CD4-positive, alpha-beta memory T cell (primary cell): ENCODE measurements around the gene ACTR1B. TPM values are rescaled to one million over a fixed set of nuclear protein-coding genes. Genes with fewer than 3 reads are reported as not detected.
"Not testable (repeated sequence)": the region's sequence is repeated elsewhere in the genome, so short reads cannot be mapped to it uniquely, and the experiment has no call there.

ENCODE experiments used
- CTCF ChIA-PET: fragments of 350-600 bp; sonication (Branson Sonifier 250); formaldehyde crosslinking; loops from one replicate; lab custom pipeline; 2021; ENCODE audit warnings: inconsistent platforms; ENCODE audit not compliant: partially characterized antibody; lab: Charles Lee
- POLR2A ChIA-PET: fragments of 350-600 bp; sonication (Branson Sonifier 250); formaldehyde crosslinking; loops from one replicate; lab custom pipeline; 2021; ENCODE audit not compliant: partially characterized antibody; lab: Charles Lee
- DNase-seq, 5 donors: peaks; one replicate each; pipeline versions ENCODE4 v3.0.0 to v3.0.0-alpha.2; 2020 to 2022; ENCODE audit warnings: mixed read lengths in 1 of 5
- H3K27ac ChIP-seq: one replicate; pipeline ENCODE4 v1.7.0; 2013; ENCODE audit warnings: low read depth, low read length
- H3K27me3 ChIP-seq: 2 replicates; pipeline ENCODE4 v1.7.0; 2013; ENCODE audit warnings: mild to moderate bottlenecking, low read length, moderate library complexity; ENCODE audit not compliant: insufficient read depth
- H3K36me3 ChIP-seq: 2 replicates; pipeline ENCODE4 v1.7.0; 2013; ENCODE audit warnings: mild to moderate bottlenecking, low read length, moderate library complexity; ENCODE audit not compliant: insufficient read depth
- H3K4me1 ChIP-seq: 2 replicates; pipeline ENCODE4 v1.7.0; 2013; ENCODE audit warnings: mild to moderate bottlenecking, low read length, moderate library complexity; ENCODE audit not compliant: insufficient read depth
- H3K4me3 ChIP-seq, 2 donors: one replicate each; pipeline ENCODE4 v1.7.0; 2013; ENCODE audit warnings: low read length in 2 of 2, mild to moderate bottlenecking in 1 of 2
- H3K9me3 ChIP-seq, 2 donors: one replicate each; pipeline ENCODE4 v1.7.0; 2013; ENCODE audit warnings: low read length in 2 of 2, control low read depth in 1 of 2; ENCODE audit not compliant: control insufficient read depth in 1 of 2
- H3K27ac Mint-ChIP-seq, 7 donors: one replicate each; pipeline ENCODE4 v1.8.0; 2020 to 2021; ENCODE audit warnings: mixed read lengths in 7 of 7, mild to moderate bottlenecking in 6 of 7, inconsistent platforms in 3 of 7, moderate library complexity in 3 of 7
- H3K27me3 Mint-ChIP-seq, 2 donors: one replicate each; pipeline ENCODE4 v1.8.0; 2020 to 2021; ENCODE audit warnings: mixed read lengths in 2 of 2
- H3K36me3 Mint-ChIP-seq, 2 donors: one replicate each; pipeline ENCODE4 v1.8.0; 2020 to 2021; ENCODE audit warnings: mixed read lengths in 2 of 2, inconsistent platforms in 1 of 2, mild to moderate bottlenecking in 1 of 2
- H3K4me1 Mint-ChIP-seq, 4 donors: one replicate each; pipeline ENCODE4 v1.8.0; 2020 to 2021; ENCODE audit warnings: mixed read lengths in 4 of 4, mild to moderate bottlenecking in 1 of 4
- H3K4me3 Mint-ChIP-seq, 8 donors: one replicate each; pipeline ENCODE4 v1.8.0; 2020 to 2021; ENCODE audit warnings: mixed read lengths in 8 of 8, mild to moderate bottlenecking in 7 of 8, moderate library complexity in 6 of 8, inconsistent platforms in 3 of 8
- H3K9me3 Mint-ChIP-seq, 8 donors: one replicate each; pipeline ENCODE4 v1.8.0; 2020 to 2021; ENCODE audit warnings: mixed read lengths in 8 of 8, mild to moderate bottlenecking in 5 of 8, inconsistent platforms in 3 of 8, moderate library complexity in 1 of 8
- intact Hi-C: fragments of 100-400 bp; cut with micrococcal nuclease; formaldehyde crosslinking; loops from one replicate; pipeline ENCODE4 v1.15.1; 2023
- polyA plus RNA-seq, 2 donors: library from polyadenylated mRNA; unstranded; fragments of 300-500 nt; fragmentation: Illumina TruSeq; gene quantifications; one replicate each; pipeline ENCODE4 v1.2.3, GENCODE V29; 2021
- total RNA-seq, 2 experiments: library from RNA; stranded (reverse); gene quantifications; one replicate each; pipeline ENCODE4 v1.2.3, GENCODE V29; 2021

Gene ACTR1B
- total RNA-seq, result 10 to 100 TPM; 96.1 to 97.6 TPM
- 10 to 100 TPM; 12.0 to 15.5 TPM for polyA plus RNA-seq

- H3K4me3 ChIP-seq, result peak within 1 kb of the TSS; percentile 52 to 99
- no peaks in the 10 kb centered on the region for H3K9me3 Mint-ChIP-seq
- peaks cover 15 to 41% (median 23%) of the 10 kb centered on the region in 4 donors for H3K4me1 Mint-ChIP-seq
These were observed at the start of gene ACTR1B for GRCh38 chr2:97663962-97664635. ACTR1B (minus strand) TSS chr2:97664044; CDS start chr2:97663890, 154 bp downstream.

GRCh38 chr2:97712693-97713295 lies 49.0 kb upstream of the ACTR1B start:
- H3K27me3 Mint-ChIP-seq, result no peaks in the 10 kb centered on the region
- no peaks in the 10 kb centered on the region for H3K9me3 ChIP-seq
- DNase-seq, result peak in 2 of 5 donors; percentile 28 to 84
- H3K36me3 ChIP-seq, result peaks cover 5% of the 10 kb centered on the region
- peak overlapping the region; percentile 93 to 98 (median 96) for H3K4me3 Mint-ChIP-seq
- H3K27ac ChIP-seq, result peak overlapping the region; percentile 91
- H3K4me1 ChIP-seq, result peaks cover 77% of the 10 kb centered on the region
- no peaks in the 10 kb centered on the region for H3K27me3 ChIP-seq
- intact Hi-C loops, result loop anchor here (5.0 to 10.0 kb wide), 2 partner anchors 50 to 282 kb away; partner anchors contain the start of genes ACTR1B and TMEM131
- peaks cover 50 to 80% (median 63%) of the 10 kb centered on the region in 4 donors for H3K4me1 Mint-ChIP-seq
- H3K36me3 Mint-ChIP-seq, result peaks cover 33 to 38% of the 10 kb centered on the region in 2 donors
- H3K4me3 ChIP-seq, result peak overlapping the region; percentile 90 to 94
- no peaks in the 10 kb centered on the region for H3K9me3 Mint-ChIP-seq
- H3K27ac Mint-ChIP-seq, result peak overlapping the region; percentile 95 to 100 (median 99)
- ChIA-PET POLR2A (interaction anchor here (0.6 to 12.8 kb wide), 13 partner anchors 8 to 951 kb away, joined by 3 to 284 read pairs (median 6); partner anchors contain the start of genes ACTR1B, ANKRD36B and COX5B), CTCF (interaction anchor here (1.2 to 11.3 kb wide), 12 partner anchors 10 to 122 kb away, joined by 4 to 198 read pairs (median 8); partner anchors contain the start of genes ACTR1B and COX5B)

More at GRCh38 chr2:97663962-97664635, at the start of gene ACTR1B:
- Histone ChIP-seq H3K27ac (peak within 1 kb of the TSS; percentile 92), H3K4me1 (peaks cover 36% of the 10 kb centered on the region), H3K36me3 (peaks cover 24% of the 10 kb centered on the region), H3K27me3 (no peaks in the 10 kb centered on the region), H3K9me3 (no peaks in the 10 kb centered on the region)
- intact Hi-C loops, result loop anchor here (1.0 to 5.0 kb wide), 6 partner anchors 18 to 1673 kb away; partner anchors contain the start of genes COX5B, EIF5B, TMEM131 and TXNDC9
- peaks cover 0 to 23% of the 10 kb centered on the region in 2 donors for H3K36me3 Mint-ChIP-seq
- peak; percentile 97 to 99 (median 98) for DNase-seq
- peak within 1 kb of the TSS; percentile 98 to 100 (median 99) for H3K27ac Mint-ChIP-seq
- ChIA-PET POLR2A (interaction anchor here (1.0 to 7.9 kb wide), 8 partner anchors 15 to 1491 kb away, joined by 3 to 323 read pairs (median 14); partner anchors contain the start of genes ANKRD36B, COX5B, LIPT1 and TSGA10), CTCF (interaction anchor here (0.8 to 3.8 kb wide), 9 partner anchors 9 to 73 kb away, joined by 3 to 59 read pairs (median 9); partner anchors contain the start of genes COX5B and ZAP70)
- H3K4me3 Mint-ChIP-seq, result peak within 1 kb of the TSS; percentile 92 to 97 (median 96)
- H3K27me3 Mint-ChIP-seq, result no peaks in the 10 kb centered on the region

- not testable (repeated sequence) for H3K4me3 ChIP-seq, H3K36me3 ChIP-seq, DNase-seq, H3K27me3 Mint-ChIP-seq, H3K9me3 Mint-ChIP-seq, H3K27me3 ChIP-seq, H3K9me3 ChIP-seq
- H3K4me3 Mint-ChIP-seq, result peak overlapping the region; percentile 49 to 98 (median 96)
- POLR2A ChIA-PET, result interaction anchor here (0.6 to 12.8 kb wide), 8 partner anchors 10 to 662 kb away, joined by 3 to 284 read pairs (median 22); partner anchors contain the start of genes ACTR1B and ANKRD36B
- CTCF ChIA-PET, result interaction anchor here (0.9 to 11.3 kb wide), 10 partner anchors 11 to 121 kb away, joined by 4 to 198 read pairs (median 18); partner anchors contain the start of gene COX5B
- H3K4me1 Mint-ChIP-seq, result peaks cover 44 to 74% (median 58%) of the 10 kb centered on the region in 4 donors
- H3K27ac Mint-ChIP-seq, result peak overlapping the region; percentile 20 to 100 (median 99)
- H3K36me3 Mint-ChIP-seq, result peaks cover 33% of the 10 kb centered on the region in 2 donors
- peak overlapping the region; percentile 91 for H3K27ac ChIP-seq
- peaks cover 71% of the 10 kb centered on the region for H3K4me1 ChIP-seq
- intact Hi-C loops, result loop anchor here (5.0 to 10.0 kb wide), 2 partner anchors 50 to 283 kb away; partner anchors contain the start of genes ACTR1B and TMEM131
These were observed 48.3 kb upstream of the ACTR1B start for GRCh38 chr2:97712175-97712574.

- Histone ChIP-seq H3K27me3 (no peaks in the 10 kb centered on the region), H3K36me3 (no peaks in the 10 kb centered on the region), H3K4me3 (no peak overlapping the region), H3K9me3 (no peaks in the 10 kb centered on the region), H3K4me1 (peaks cover 62% of the 10 kb centered on the region), H3K27ac (no peak overlapping the region)
- Mint-ChIP-seq H3K27ac (peak overlapping the region; percentile 20 to 100 (median 95)), H3K4me3 (peak overlapping the region in 7 of 8 donors; percentile 49 to 98 (median 96)), H3K9me3 (no peaks in the 10 kb centered on the region), H3K36me3 (peaks cover 26 to 27% of the 10 kb centered on the region in 2 donors), H3K27me3 (no peaks in the 10 kb centered on the region), H3K4me1 (peaks cover 38 to 66% (median 50%) of the 10 kb centered on the region in 4 donors)
- CTCF ChIA-PET, result interaction anchor here (0.9 to 11.3 kb wide), 9 partner anchors 7 to 121 kb away, joined by 3 to 198 read pairs (median 25); no protein-coding TSS in a partner anchor
- POLR2A ChIA-PET, result interaction anchor here (0.6 to 12.8 kb wide), 3 partner anchors 12 to 274 kb away, joined by 4 to 284 read pairs (median 21); no protein-coding TSS in a partner anchor
- DNase-seq, result no peak
- intact Hi-C loops, result loop anchor here (2.0 to 10.0 kb wide), 3 partner anchors 49 to 283 kb away; partner anchors contain the start of genes ACTR1B and TMEM131
These were observed 47.5 kb upstream of the ACTR1B start for GRCh38 chr2:97711394-97711711.

GRCh38 chr2:97708608-97709007 lies 44.8 kb upstream of the ACTR1B start:
- peaks cover 3 to 4% of the 10 kb centered on the region in 2 donors for H3K36me3 Mint-ChIP-seq
- H3K4me3 Mint-ChIP-seq, result no peak overlapping the region
- H3K27me3 Mint-ChIP-seq, result no peaks in the 10 kb centered on the region
- no peaks in the 10 kb centered on the region for H3K27me3 ChIP-seq
- peaks cover 26 to 39% (median 33%) of the 10 kb centered on the region in 4 donors for H3K4me1 Mint-ChIP-seq
- H3K4me3 ChIP-seq, result no peak overlapping the region
- ChIA-PET CTCF (interaction anchor here (1.1 to 11.3 kb wide), 13 partner anchors 9 to 118 kb away, joined by 3 to 198 read pairs (median 9); partner anchors contain the start of genes ACTR1B, ANKRD36B and COX5B), POLR2A (interaction anchor here (0.6 to 12.8 kb wide), 3 partner anchors 8 to 198 kb away, joined by 3 to 284 read pairs (median 3); no protein-coding TSS in a partner anchor)
- intact Hi-C loops, result no loop called here
- H3K27ac ChIP-seq, result no peak overlapping the region
- peaks cover 39% of the 10 kb centered on the region for H3K4me1 ChIP-seq
- no peaks in the 10 kb centered on the region for H3K36me3 ChIP-seq
- no peaks in the 10 kb centered on the region for H3K9me3 Mint-ChIP-seq
- DNase-seq, result no peak
- peak overlapping the region in 1 of 7 donors; percentile 24 for H3K27ac Mint-ChIP-seq
- no peaks in the 10 kb centered on the region for H3K9me3 ChIP-seq

GRCh38 chr2:97708048-97708380 lies 44.2 kb upstream of the ACTR1B start:
- Histone ChIP-seq H3K9me3 (no peaks in the 10 kb centered on the region), H3K4me1 (peaks cover 35% of the 10 kb centered on the region), H3K36me3 (no peaks in the 10 kb centered on the region), H3K4me3 (no peak overlapping the region), H3K27ac (no peak overlapping the region), H3K27me3 (no peaks in the 10 kb centered on the region)
- Mint-ChIP-seq H3K27me3 (no peaks in the 10 kb centered on the region), H3K9me3 (no peaks in the 10 kb centered on the region), H3K4me1 (peaks cover 21 to 34% (median 29%) of the 10 kb centered on the region in 4 donors), H3K36me3 (no peaks in the 10 kb centered on the region), H3K4me3 (no peak overlapping the region), H3K27ac (no peak overlapping the region)
- POLR2A ChIA-PET, result interaction anchor here (0.6 to 12.8 kb wide), 2 partner anchors 34 to 199 kb away, joined by 3 to 284 read pairs; no protein-coding TSS in a partner anchor
- no peak for DNase-seq
- CTCF ChIA-PET, result interaction anchor here (1.1 to 11.3 kb wide), 11 partner anchors 10 to 117 kb away, joined by 4 to 198 read pairs (median 17); partner anchors contain the start of genes ACTR1B, ANKRD36B and COX5B
- intact Hi-C loops, result no loop called here
